DOHH2 (cell line): Measurements from ENCODE around the gene EXOC3.

ENCODE experiments used
- EZH2phosphoT487 ChIP-seq: fragments of 200-600 bp; sonication (generic); IDR thresholded peaks from 2 replicates; pipeline ENCODE4 v1.6.1; 2017; ENCODE audit warnings: borderline replicate concordance, mild to moderate bottlenecking, antibody characterized with exemption, low read length, moderate library complexity, mixed read lengths
- TF ChIP-seq, protein P1 (sequence below): fragments of 200-600 bp; sonication (generic); IDR thresholded peaks from one replicate; pipeline ENCODE4 v1.5.1; 2014; ENCODE audit warnings: antibody characterized with exemption, mild to moderate bottlenecking, low read depth, low read length; ENCODE audit not compliant: poor library complexity, severe bottlenecking

DNA sequence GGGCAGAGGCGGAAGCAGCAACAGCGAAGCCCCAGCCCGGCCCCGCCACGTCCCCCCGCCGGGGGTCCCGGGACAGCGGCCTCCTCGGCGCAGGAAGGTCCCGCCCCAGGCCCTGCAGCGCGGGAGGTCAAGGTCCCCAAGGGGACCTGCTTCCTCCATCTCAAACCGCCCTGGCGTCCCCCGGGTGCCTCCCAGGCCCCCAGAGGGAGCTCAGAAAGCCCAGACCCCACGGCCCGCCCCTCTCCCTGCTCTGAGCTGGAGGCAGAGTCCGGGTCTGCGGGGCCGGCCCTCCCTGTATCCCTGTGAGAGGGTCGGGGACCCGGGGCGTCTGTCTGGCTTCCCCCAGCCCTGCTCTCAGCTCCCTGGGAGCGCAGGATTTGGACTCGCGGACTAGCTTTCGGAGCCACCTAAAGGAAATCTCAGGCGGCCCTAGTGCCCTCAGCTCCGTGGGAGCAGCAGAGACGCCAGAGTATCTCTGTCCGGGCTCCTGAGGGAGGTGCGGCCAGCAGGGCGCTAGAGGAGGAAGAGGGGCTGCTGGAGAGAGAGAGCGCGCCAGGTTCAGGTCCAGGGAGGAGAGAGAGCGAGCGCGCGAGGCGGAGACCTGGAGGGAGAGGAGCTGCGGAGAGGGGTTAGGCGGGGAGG, 30.7 kb downstream of the EXOC3 start:
- TF ChIP-seq, protein P1, sequence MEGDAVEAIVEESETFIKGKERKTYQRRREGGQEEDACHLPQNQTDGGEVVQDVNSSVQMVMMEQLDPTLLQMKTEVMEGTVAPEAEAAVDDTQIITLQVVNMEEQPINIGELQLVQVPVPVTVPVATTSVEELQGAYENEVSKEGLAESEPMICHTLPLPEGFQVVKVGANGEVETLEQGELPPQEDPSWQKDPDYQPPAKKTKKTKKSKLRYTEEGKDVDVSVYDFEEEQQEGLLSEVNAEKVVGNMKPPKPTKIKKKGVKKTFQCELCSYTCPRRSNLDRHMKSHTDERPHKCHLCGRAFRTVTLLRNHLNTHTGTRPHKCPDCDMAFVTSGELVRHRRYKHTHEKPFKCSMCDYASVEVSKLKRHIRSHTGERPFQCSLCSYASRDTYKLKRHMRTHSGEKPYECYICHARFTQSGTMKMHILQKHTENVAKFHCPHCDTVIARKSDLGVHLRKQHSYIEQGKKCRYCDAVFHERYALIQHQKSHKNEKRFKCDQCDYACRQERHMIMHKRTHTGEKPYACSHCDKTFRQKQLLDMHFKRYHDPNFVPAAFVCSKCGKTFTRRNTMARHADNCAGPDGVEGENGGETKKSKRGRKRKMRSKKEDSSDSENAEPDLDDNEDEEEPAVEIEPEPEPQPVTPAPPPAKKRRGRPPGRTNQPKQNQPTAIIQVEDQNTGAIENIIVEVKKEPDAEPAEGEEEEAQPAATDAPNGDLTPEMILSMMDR = no peak
- TF ChIP-seq EZH2phosphoT487 = no peak
